Neural cell (in vitro differentiated cells): Measurements from ENCODE around the gene AFF3. TPM values are rescaled to one million over a fixed set of nuclear protein-coding genes. Genes with fewer than 3 reads are reported as not detected.

ENCODE experiments used
- H2AFZ ChIP-seq: fragments of 200-600, 300-800 bp; sonication (generic), shearing (Covaris generic); 2 replicates; pipeline ENCODE4 v1.6.0; 2014; ENCODE audit warnings: low read depth, mild to moderate bottlenecking, antibody characterized with exemption, low read length, moderate library complexity
- H3F3A ChIP-seq: fragments of 200-600 bp; shearing (Covaris generic); 2 replicates; pipeline ENCODE4 v1.6.1; 2016; ENCODE audit warnings: mild to moderate bottlenecking, moderate library complexity, mixed read lengths, antibody characterized with exemption, low read length; ENCODE audit not compliant: insufficient read depth, poor library complexity, severe bottlenecking
- H3K27ac ChIP-seq: fragments of 200-600, 300-800 bp; sonication (generic), shearing (Covaris generic); 2 replicates; pipeline ENCODE4 v1.5.1; 2014; ENCODE audit warnings: mild to moderate bottlenecking, low read length, moderate library complexity
- H3K27me3 ChIP-seq: fragments of 300-800, 200-600 bp; sonication (generic), shearing (Covaris generic); 2 replicates; pipeline ENCODE4 v1.6.0; 2014; ENCODE audit warnings: mild to moderate bottlenecking, low read depth, low read length, moderate library complexity; ENCODE audit not compliant: insufficient read depth
- H3K36me3 ChIP-seq: fragments of 300-800, 200-600 bp; sonication (generic), shearing (Covaris generic); 2 replicates; pipeline ENCODE4 v1.5.1; 2014; ENCODE audit warnings: mild to moderate bottlenecking, antibody characterized with exemption, low read length, moderate library complexity; ENCODE audit not compliant: insufficient read depth
- H3K4me2 ChIP-seq: fragments of 300-800, 200-600 bp; sonication (generic), shearing (Covaris generic); 2 replicates; pipeline ENCODE4 v1.6.0; 2014; ENCODE audit warnings: mild to moderate bottlenecking, low read length
- H3K4me3 ChIP-seq: fragments of 300-800, 200-600 bp; sonication (generic), shearing (Covaris generic); 2 replicates; pipeline ENCODE4 v1.5.1; 2014; ENCODE audit warnings: mild to moderate bottlenecking, low read length, moderate library complexity
- H3K79me2 ChIP-seq: fragments of 200-600 bp; shearing (Covaris generic); replicated peaks from 2 replicates; pipeline ENCODE4 v1.6.0; 2014; ENCODE audit warnings: mild to moderate bottlenecking, low read length, moderate library complexity; ENCODE audit not compliant: insufficient read depth
- H3K9ac ChIP-seq: fragments of 300-800, 200-600 bp; sonication (generic), shearing (Covaris generic); 2 replicates; pipeline ENCODE4 v1.6.1; 2016; ENCODE audit warnings: mild to moderate bottlenecking, low read length, mixed read lengths
- H3K9me2 ChIP-seq: fragments of 200-600 bp; shearing (Covaris generic); 2 replicates; pipeline ENCODE4 v1.6.1; 2016; ENCODE audit warnings: mild to moderate bottlenecking, low read length, mixed read lengths; ENCODE audit not compliant: insufficient read depth
- H3K9me3 ChIP-seq: fragments of 200-600, 300-800 bp; sonication (generic), shearing (Covaris generic); 2 replicates; pipeline ENCODE4 v1.6.1; 2016; ENCODE audit warnings: mild to moderate bottlenecking, mixed run types, low read length, moderate library complexity, mixed read lengths
- H4K20me1 ChIP-seq: fragments of 200-600 bp; shearing (Covaris generic); 2 replicates; pipeline ENCODE4 v1.6.1; 2016; ENCODE audit warnings: mild to moderate bottlenecking, mixed run types; ENCODE audit not compliant: insufficient read depth
- EP300 ChIP-seq: fragments of 450-650 bp; conservative IDR thresholded peaks from 2 replicates; pipeline ENCODE4 v1.6.1; 2014; ENCODE audit warnings: antibody characterized with exemption, mild to moderate bottlenecking, moderate library complexity; ENCODE audit not compliant: poor library complexity, severe bottlenecking
- EZH2 ChIP-seq: fragments of 200-600, 300-800 bp; shearing (Covaris generic), sonication (generic); IDR thresholded peaks from 2 replicates; pipeline ENCODE4 v1.6.1; 2014; ENCODE audit warnings: antibody characterized with exemption, low read length, borderline replicate concordance, mild to moderate bottlenecking; ENCODE audit not compliant: insufficient read depth, poor library complexity, severe bottlenecking
- MXI1 ChIP-seq: fragments of 450-650 bp; conservative IDR thresholded peaks from 2 replicates; pipeline ENCODE4 v1.6.1; 2014; ENCODE audit warnings: antibody characterized with exemption, mild to moderate bottlenecking; ENCODE audit not compliant: poor library complexity, severe bottlenecking
- POLR2AphosphoS5 ChIP-seq: IDR thresholded peaks from 2 replicates; pipeline ENCODE4 v1.6.1; 2012
- RAD21 ChIP-seq: fragments of 450-650 bp; conservative IDR thresholded peaks from 2 replicates; pipeline ENCODE4 v1.6.1; 2014; ENCODE audit warnings: antibody characterized with exemption, mild to moderate bottlenecking, moderate library complexity
- SMC3 ChIP-seq: fragments of 450-650 bp; conservative IDR thresholded peaks from 2 replicates; pipeline ENCODE4 v1.6.1; 2014; ENCODE audit warnings: antibody characterized with exemption, mild to moderate bottlenecking, moderate library complexity; ENCODE audit not compliant: poor library complexity
- TAF1 ChIP-seq: IDR thresholded peaks from 2 replicates; pipeline ENCODE4 v1.6.1; 2012; ENCODE audit warnings: low read depth
- polyA plus RNA-seq: library from polyadenylated mRNA; depleted of rRNA; stranded (reverse); fragments of >200 nt; gene quantifications from 2 replicates; pipeline ENCODE4 v1.2.3, GENCODE V29; 2014
- TF ChIP-seq, protein P1 (sequence below): IDR thresholded peaks from 2 replicates; pipeline ENCODE4 v1.6.1; 2012; ENCODE audit warnings: borderline replicate concordance
- TF ChIP-seq, protein P2 (sequence below): fragments of 450-650 bp; IDR thresholded peaks from 2 replicates; pipeline ENCODE4 v1.5.1; 2014; ENCODE audit warnings: antibody characterized with exemption, mild to moderate bottlenecking, moderate library complexity; ENCODE audit not compliant: poor library complexity, severe bottlenecking

AFF3 gene
- polyA plus RNA-seq, 1 donor from 2014 or later, result 5.1 TPM

DNA sequence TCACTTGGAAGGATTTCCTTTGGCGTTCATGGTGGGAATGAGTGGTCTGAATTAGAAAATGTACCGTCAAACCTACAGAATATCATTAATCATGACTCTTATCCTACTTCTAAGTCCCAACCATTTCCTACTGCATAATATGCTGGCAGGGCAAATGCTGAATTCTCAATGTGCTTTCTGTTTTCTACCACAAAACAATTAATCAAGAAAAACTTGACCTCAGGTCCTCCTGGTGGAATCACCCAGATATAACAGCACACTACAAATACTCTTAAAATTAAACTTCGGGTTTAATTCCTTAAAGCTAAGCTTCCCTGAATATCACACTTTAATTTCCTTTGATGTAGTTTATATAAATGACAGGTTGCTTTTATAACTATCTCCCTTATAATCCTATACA is 301.6 kb downstream of the AFF3 start:
- Histone ChIP-seq H4K20me1 (no peaks in the 10 kb centered on the region), H3K27ac (no peak overlapping the region), H3K9me3 (no peaks in the 10 kb centered on the region), H3K9me2 (no peaks in the 10 kb centered on the region), H2AFZ (no peak overlapping the region), H3K27me3 (no peaks in the 10 kb centered on the region), H3K36me3 (no peaks in the 10 kb centered on the region), H3F3A (no peaks in the 10 kb centered on the region), H3K4me2 (no peak overlapping the region), H3K9ac (no peak overlapping the region), H3K4me3 (no peak overlapping the region), H3K79me2 (no peaks in the 10 kb centered on the region)
- TF ChIP-seq TAF1, result no peak
- no peak for TF ChIP-seq POLR2AphosphoS5
- no peak for TF ChIP-seq EP300
- TF ChIP-seq, protein P1, sequence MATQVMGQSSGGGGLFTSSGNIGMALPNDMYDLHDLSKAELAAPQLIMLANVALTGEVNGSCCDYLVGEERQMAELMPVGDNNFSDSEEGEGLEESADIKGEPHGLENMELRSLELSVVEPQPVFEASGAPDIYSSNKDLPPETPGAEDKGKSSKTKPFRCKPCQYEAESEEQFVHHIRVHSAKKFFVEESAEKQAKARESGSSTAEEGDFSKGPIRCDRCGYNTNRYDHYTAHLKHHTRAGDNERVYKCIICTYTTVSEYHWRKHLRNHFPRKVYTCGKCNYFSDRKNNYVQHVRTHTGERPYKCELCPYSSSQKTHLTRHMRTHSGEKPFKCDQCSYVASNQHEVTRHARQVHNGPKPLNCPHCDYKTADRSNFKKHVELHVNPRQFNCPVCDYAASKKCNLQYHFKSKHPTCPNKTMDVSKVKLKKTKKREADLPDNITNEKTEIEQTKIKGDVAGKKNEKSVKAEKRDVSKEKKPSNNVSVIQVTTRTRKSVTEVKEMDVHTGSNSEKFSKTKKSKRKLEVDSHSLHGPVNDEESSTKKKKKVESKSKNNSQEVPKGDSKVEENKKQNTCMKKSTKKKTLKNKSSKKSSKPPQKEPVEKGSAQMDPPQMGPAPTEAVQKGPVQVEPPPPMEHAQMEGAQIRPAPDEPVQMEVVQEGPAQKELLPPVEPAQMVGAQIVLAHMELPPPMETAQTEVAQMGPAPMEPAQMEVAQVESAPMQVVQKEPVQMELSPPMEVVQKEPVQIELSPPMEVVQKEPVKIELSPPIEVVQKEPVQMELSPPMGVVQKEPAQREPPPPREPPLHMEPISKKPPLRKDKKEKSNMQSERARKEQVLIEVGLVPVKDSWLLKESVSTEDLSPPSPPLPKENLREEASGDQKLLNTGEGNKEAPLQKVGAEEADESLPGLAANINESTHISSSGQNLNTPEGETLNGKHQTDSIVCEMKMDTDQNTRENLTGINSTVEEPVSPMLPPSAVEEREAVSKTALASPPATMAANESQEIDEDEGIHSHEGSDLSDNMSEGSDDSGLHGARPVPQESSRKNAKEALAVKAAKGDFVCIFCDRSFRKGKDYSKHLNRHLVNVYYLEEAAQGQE, result no peak
- TF ChIP-seq, protein P2, sequence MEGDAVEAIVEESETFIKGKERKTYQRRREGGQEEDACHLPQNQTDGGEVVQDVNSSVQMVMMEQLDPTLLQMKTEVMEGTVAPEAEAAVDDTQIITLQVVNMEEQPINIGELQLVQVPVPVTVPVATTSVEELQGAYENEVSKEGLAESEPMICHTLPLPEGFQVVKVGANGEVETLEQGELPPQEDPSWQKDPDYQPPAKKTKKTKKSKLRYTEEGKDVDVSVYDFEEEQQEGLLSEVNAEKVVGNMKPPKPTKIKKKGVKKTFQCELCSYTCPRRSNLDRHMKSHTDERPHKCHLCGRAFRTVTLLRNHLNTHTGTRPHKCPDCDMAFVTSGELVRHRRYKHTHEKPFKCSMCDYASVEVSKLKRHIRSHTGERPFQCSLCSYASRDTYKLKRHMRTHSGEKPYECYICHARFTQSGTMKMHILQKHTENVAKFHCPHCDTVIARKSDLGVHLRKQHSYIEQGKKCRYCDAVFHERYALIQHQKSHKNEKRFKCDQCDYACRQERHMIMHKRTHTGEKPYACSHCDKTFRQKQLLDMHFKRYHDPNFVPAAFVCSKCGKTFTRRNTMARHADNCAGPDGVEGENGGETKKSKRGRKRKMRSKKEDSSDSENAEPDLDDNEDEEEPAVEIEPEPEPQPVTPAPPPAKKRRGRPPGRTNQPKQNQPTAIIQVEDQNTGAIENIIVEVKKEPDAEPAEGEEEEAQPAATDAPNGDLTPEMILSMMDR, result no peak
- TF ChIP-seq MXI1, result no peak
- no peak for TF ChIP-seq RAD21
- TF ChIP-seq EZH2, result no peak
- TF ChIP-seq SMC3, result no peak

DNA sequence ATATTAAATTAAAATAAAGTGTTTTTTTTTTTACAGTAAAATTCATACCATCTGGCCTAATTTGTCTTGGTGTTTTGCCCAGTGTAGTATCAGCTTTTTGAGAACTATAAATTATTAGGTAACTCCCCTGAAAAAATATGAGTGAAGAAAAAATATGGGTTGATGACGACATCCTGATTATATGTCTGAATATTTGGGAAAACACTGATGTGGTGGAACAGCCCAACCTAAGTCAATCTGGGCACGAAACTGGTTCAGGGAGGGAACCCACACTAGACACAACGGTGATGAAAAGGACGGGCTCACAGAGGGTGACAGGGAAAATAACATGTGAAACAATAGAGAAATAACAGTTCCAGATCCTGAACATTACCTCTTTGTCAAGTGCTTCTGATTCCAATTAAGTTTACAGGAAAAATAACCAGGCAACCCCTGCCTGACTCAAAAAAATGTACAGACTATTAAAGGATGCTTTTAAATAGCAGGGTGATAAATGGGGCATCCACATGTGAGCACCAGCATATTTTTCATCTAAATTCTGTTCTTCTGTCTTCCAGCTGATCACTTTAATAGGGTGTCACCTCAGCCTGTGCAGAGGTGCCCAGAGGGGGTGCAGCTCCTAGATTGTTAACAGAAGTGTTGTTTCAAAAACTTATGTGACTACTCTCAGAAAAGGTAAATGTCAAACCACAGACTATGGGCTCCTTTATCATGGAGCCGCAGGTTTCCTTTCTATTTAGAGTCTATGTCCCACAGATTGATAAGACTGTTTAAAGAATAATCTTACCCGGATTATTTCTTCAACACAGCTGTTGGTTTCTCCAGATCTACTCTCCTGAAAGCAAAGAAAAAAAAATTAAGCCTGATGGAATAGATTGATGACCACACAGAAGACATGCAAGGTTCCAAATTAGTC is 305.4 kb downstream of the AFF3 start:
- H3K36me3 ChIP-seq, result no peaks in the 10 kb centered on the region

More for the DNA sequence above, 305.4 kb downstream of the AFF3 start:
- H2AFZ ChIP-seq, result no peak overlapping the region
- H3K4me2 ChIP-seq, result no peak overlapping the region
- no peaks in the 10 kb centered on the region for H3K79me2 ChIP-seq
- H3K9me3 ChIP-seq, result no peaks in the 10 kb centered on the region
- H3K27me3 ChIP-seq, result no peaks in the 10 kb centered on the region
- H3K9ac ChIP-seq, result no peak overlapping the region
- H3K9me2 ChIP-seq, result no peaks in the 10 kb centered on the region
- H3F3A ChIP-seq, result no peaks in the 10 kb centered on the region
- H3K27ac ChIP-seq, result no peak overlapping the region
- TF ChIP-seq RAD21 (no peak), SMC3 (no peak), EZH2 (no peak), POLR2AphosphoS5 (no peak), EP300 (no peak), MXI1 (no peak), TAF1 (no peak)
- TF ChIP-seq, protein P2, result no peak
- TF ChIP-seq, protein P1, result no peak
- no peak overlapping the region for H3K4me3 ChIP-seq
- H4K20me1 ChIP-seq, result no peaks in the 10 kb centered on the region
